ES-I3 (cell line): ENCODE data around the gene BMP3.
A peak's percentile ranks its signal among the peaks of the same experiment; 100 is the strongest.

ENCODE experiments used
- H3K36me3 ChIP-seq: 2 replicates; pipeline ENCODE4 v1.6.1; 2013; ENCODE audit warnings: mild to moderate bottlenecking, low read length, control low read depth, moderate library complexity; ENCODE audit not compliant: insufficient read depth
- H3K4me1 ChIP-seq: 2 replicates; pipeline ENCODE4 v1.6.1; 2013; ENCODE audit warnings: mild to moderate bottlenecking, control low read depth, low read length; ENCODE audit not compliant: insufficient read depth
- H3K9ac ChIP-seq: 2 replicates; pipeline ENCODE4 v1.6.1; 2013; ENCODE audit warnings: low read depth, mild to moderate bottlenecking, low read length, moderate library complexity
- H3K9me3 ChIP-seq: 2 replicates; pipeline ENCODE4 v1.6.1; 2013; ENCODE audit warnings: mild to moderate bottlenecking, low read length, moderate library complexity; ENCODE audit not compliant: control insufficient read depth, insufficient read depth

The BMP3 gene

GRCh38 chr4:81031796-81032551 lies 1.5 kb downstream of the BMP3 start:
- peaks cover 8% of the 10 kb centered on the region for H3K4me1 ChIP-seq
- peak overlapping the region; percentile 49; the same call in 1 of the 2 replicates for H3K9ac ChIP-seq
- no peaks in the 10 kb centered on the region for H3K9me3 ChIP-seq
- H3K36me3 ChIP-seq = no peaks in the 10 kb centered on the region

GRCh38 chr4:81032771-81033684 lies 2.5 kb downstream of the BMP3 start:
- H3K36me3 ChIP-seq = no peaks in the 10 kb centered on the region
- no peaks in the 10 kb centered on the region for H3K9me3 ChIP-seq
- H3K4me1 ChIP-seq = peaks cover 8% of the 10 kb centered on the region
- H3K9ac ChIP-seq = no peak overlapping the region

- Histone ChIP-seq H3K9me3 (no peaks in the 10 kb centered on the region), H3K4me1 (no peaks in the 10 kb centered on the region), H3K9ac (no peak overlapping the region), H3K36me3 (no peaks in the 10 kb centered on the region)
These were observed 8.3 kb downstream of the BMP3 start for GRCh38 chr4:81038636-81039350.

- Histone ChIP-seq H3K9me3 (no peaks in the 10 kb centered on the region), H3K36me3 (no peaks in the 10 kb centered on the region), H3K9ac (no peak overlapping the region), H3K4me1 (no peaks in the 10 kb centered on the region)
These were observed 9.0 kb downstream of the BMP3 start for GRCh38 chr4:81039351-81039972.

GRCh38 chr4:81040012-81040659 lies 9.6 kb downstream of the BMP3 start:
- no peaks in the 10 kb centered on the region for H3K36me3 ChIP-seq
- H3K4me1 ChIP-seq = no peaks in the 10 kb centered on the region

GRCh38 chr4:81042578-81043365 lies 12.3 kb downstream of the BMP3 start:
- Histone ChIP-seq H3K4me1 (no peaks in the 10 kb centered on the region), H3K9me3 (no peaks in the 10 kb centered on the region), H3K9ac (no peak overlapping the region), H3K36me3 (no peaks in the 10 kb centered on the region)

More at GRCh38 chr4:81040012-81040659, 9.6 kb downstream of the BMP3 start:
- no peak overlapping the region for H3K9ac ChIP-seq
- no peaks in the 10 kb centered on the region for H3K9me3 ChIP-seq

GRCh38 chr4:81049330-81049729 lies 18.8 kb downstream of the BMP3 start:
- Histone ChIP-seq H3K36me3 (no peaks in the 10 kb centered on the region), H3K9ac (no peak overlapping the region), H3K4me1 (peaks cover 4% of the 10 kb centered on the region; the same call in 1 of the 2 replicates), H3K9me3 (no peaks in the 10 kb centered on the region)

- H3K4me1 ChIP-seq = peaks cover 4% of the 10 kb centered on the region; the same call in 1 of the 2 replicates
- no peak overlapping the region for H3K9ac ChIP-seq
- no peaks in the 10 kb centered on the region for H3K9me3 ChIP-seq
- no peaks in the 10 kb centered on the region for H3K36me3 ChIP-seq
These were observed 19.4 kb downstream of the BMP3 start for GRCh38 chr4:81049907-81050306.

- H3K4me1 ChIP-seq = peaks cover 4% of the 10 kb centered on the region; the same call in 1 of the 2 replicates
- H3K9ac ChIP-seq = no peak overlapping the region
- no peaks in the 10 kb centered on the region for H3K9me3 ChIP-seq
- H3K36me3 ChIP-seq = no peaks in the 10 kb centered on the region
These were observed 21.9 kb downstream of the BMP3 start for GRCh38 chr4:81052119-81053068.

GRCh38 chr4:81058621-81059020 lies 28.1 kb downstream of the BMP3 start:
- Histone ChIP-seq H3K9me3 (no peaks in the 10 kb centered on the region), H3K36me3 (no peaks in the 10 kb centered on the region), H3K9ac (no peak overlapping the region)

GRCh38 chr4:81060587-81061343 lies 30.3 kb downstream of the BMP3 start:
- H3K4me1 ChIP-seq = no peaks in the 10 kb centered on the region
- no peaks in the 10 kb centered on the region for H3K36me3 ChIP-seq
- H3K9me3 ChIP-seq = no peaks in the 10 kb centered on the region
- H3K9ac ChIP-seq = no peak overlapping the region

More at GRCh38 chr4:81058621-81059020, 28.1 kb downstream of the BMP3 start:
- no peaks in the 10 kb centered on the region for H3K4me1 ChIP-seq

- H3K9me3 ChIP-seq = no peaks in the 10 kb centered on the region
- H3K4me1 ChIP-seq = no peaks in the 10 kb centered on the region
- H3K9ac ChIP-seq = no peak overlapping the region
- no peaks in the 10 kb centered on the region for H3K36me3 ChIP-seq
These were observed 30.8 kb downstream of the BMP3 start for GRCh38 chr4:81061344-81061730.
